NCI-H146 (cell line): ENCODE measurements around the gene MANSC4.
A peak's percentile ranks its signal among the peaks of the same experiment; 100 is the strongest.
"Not testable (repeated sequence)": the region's sequence is repeated elsewhere in the genome, so short reads cannot be mapped to it uniquely, and the experiment has no call there.

Source experiments
- DNase-seq: peaks from one replicate; lab custom pipeline; 2025; lab: John Stamatoyannopoulos, UW

The MANSC4 gene

GRCh38 chr12:27751386-27752047 is 28.5 kb downstream of the MANSC4 start:
- peak; percentile 54 for DNase-seq

DNA sequence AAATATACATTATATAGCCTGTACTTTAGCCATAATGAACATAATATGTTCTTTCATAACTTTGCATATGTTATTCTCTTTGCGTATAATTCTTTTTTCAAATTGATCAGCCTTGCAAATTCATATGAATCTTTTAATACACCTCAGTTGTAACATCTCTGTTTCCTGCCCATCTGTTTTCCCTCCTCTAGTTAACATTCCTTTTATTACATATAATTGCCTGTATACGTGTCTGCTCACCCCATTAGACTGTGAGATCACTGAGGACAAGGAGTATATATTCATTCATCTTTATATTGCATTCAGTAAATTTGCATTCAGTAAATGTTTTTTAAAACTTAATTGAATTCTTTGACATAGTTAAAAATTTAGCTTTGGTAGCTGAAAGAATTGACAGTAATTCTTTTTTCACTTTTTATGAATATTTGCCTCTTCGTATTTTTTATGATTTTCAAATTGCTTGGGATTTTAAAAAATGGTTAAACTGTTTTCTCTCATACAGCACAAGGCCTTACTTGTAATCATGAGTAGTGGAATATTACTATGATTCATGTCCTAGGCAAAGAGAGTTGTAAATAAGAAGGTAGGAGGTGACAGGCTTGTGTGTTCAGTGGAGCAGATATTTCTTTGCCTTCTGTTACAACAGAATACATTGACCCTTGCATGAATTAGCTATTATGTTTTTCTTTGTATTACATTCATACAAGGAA is 32.8 kb downstream of the MANSC4 start:
- no peak for DNase-seq

GRCh38 chr12:27745734-27746133 is 34.3 kb downstream of the MANSC4 start:
- DNase-seq, result not testable (repeated sequence)

GRCh38 chr12:27743601-27744000 is 36.4 kb downstream of the MANSC4 start:
- no peak for DNase-seq

GRCh38 chr12:27734321-27734720 is 45.7 kb downstream of the MANSC4 start:
- DNase-seq, result not testable (repeated sequence)

GRCh38 chr12:27733791-27734190 is 46.2 kb downstream of the MANSC4 start:
- DNase-seq, result no peak

- DNase-seq, result peak; percentile 24
These were observed 46.9 kb downstream of the MANSC4 start for GRCh38 chr12:27733052-27733656.

GRCh38 chr12:27732281-27732680 is 47.8 kb downstream of the MANSC4 start:
- peak; percentile 5 for DNase-seq

DNA sequence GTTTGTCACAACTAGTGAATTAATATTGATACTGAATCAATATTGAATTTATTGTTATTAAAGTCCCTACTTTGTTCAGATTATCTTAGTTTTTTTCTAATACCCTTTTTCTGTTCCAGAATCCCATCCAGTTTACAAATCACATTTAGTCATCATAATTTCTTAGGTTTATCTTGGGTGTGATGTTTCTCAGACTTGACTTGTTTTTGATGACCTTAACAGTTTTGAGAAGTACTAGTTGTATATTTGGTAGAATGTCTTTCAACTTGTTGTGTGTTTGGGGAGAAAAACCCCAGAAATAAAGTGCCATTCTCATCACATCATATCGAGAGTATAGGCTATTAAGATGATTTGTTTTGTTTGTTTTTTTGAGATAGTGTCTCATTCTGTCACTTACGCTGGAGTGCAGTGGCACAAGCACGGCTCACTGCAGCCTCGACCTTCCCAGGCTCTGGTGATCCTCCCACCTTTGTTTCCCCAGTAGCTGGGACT is 49.9 kb downstream of the MANSC4 start:
- DNase-seq, result no peak

DNA sequence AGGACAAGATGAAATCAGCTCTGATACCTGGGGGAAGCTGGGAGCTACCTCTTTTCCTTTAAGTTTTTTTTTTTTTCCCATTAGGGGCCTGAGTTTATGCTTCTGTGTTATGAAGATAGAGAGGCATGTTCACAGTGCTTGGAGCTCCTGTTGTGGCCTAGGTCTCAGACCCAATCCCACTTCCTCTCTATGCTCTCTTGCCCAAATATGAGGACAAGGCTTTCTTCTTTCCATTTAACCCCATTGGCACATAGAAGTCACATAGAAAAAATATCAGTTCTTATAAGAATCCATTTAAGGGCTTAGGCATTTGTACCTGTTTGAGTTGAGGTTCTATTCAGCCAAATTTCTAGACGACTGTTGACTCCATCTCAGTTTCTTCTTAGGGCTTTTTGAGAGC is 56.8 kb downstream of the MANSC4 start:
- DNase-seq, result no peak
